HG02943 (cell line): ENCODE measurements around the gene GHSR.

ENCODE experiments used
- ATAC-seq: cut with Tn5 transposase; IDR thresholded peaks from one replicate; pipeline ENCODE4 v1.9.1; 2021; ENCODE audit warnings: mild to moderate bottlenecking, low read depth, moderate library complexity; ENCODE audit not compliant: unreplicated experiment

GHSR gene

GRCh38 chr3:172441581-172441980 lies 6.7 kb downstream of the GHSR start:
- no peak for ATAC-seq

GRCh38 chr3:172438186-172438585 lies 10.1 kb downstream of the GHSR start:
- no peak for ATAC-seq

GRCh38 chr3:172437713-172438112 lies 10.5 kb downstream of the GHSR start:
- ATAC-seq = no peak

GRCh38 chr3:172415323-172415722 lies 32.9 kb downstream of the GHSR start:
- no peak for ATAC-seq

GRCh38 chr3:172411478-172411947 lies 36.7 kb downstream of the GHSR start:
- ATAC-seq = no peak

GRCh38 chr3:172410702-172411477 lies 37.4 kb downstream of the GHSR start:
- ATAC-seq = no peak

- no peak for ATAC-seq
Observed at GRCh38 chr3:172407872-172408271, 40.4 kb downstream of the GHSR start.

GRCh38 chr3:172405914-172406313 lies 42.3 kb downstream of the GHSR start:
- no peak for ATAC-seq

- ATAC-seq = no peak
Observed at GRCh38 chr3:172404237-172404962, 43.9 kb downstream of the GHSR start.

- ATAC-seq = no peak
Observed at GRCh38 chr3:172402892-172403643, 45.2 kb downstream of the GHSR start.

- no peak for ATAC-seq
Observed at GRCh38 chr3:172402090-172402489, 46.2 kb downstream of the GHSR start.

GRCh38 chr3:172398484-172398883 lies 49.8 kb downstream of the GHSR start:
- ATAC-seq = no peak

- no peak for ATAC-seq
Observed at GRCh38 chr3:172397716-172398405, 50.4 kb downstream of the GHSR start.

- no peak for ATAC-seq
Observed at GRCh38 chr3:172396400-172396799, 51.9 kb downstream of the GHSR start.

- ATAC-seq = no peak
Observed at GRCh38 chr3:172394692-172395091, 53.6 kb downstream of the GHSR start.
